HepG2 (cell line): ENCODE measurements around the gene ATG2A. TPM values are rescaled to one million over a fixed set of nuclear protein-coding genes. Genes with fewer than 3 reads are reported as not detected.

Source experiments
- DPF2 ChIP-seq: sonication (generic); formaldehyde crosslinking; IDR thresholded peaks from 2 replicates; pipeline ENCODE4 v1.4.0; 2020; ENCODE audit warnings: mild to moderate bottlenecking, low read depth, missing genetic modification reagents, borderline replicate concordance
- GATAD2A ChIP-seq: IDR thresholded peaks from 2 replicates; pipeline ENCODE4 v1.6.1; 2016
- HHEX ChIP-seq: IDR thresholded peaks from 2 replicates; pipeline ENCODE4 v1.6.1; 2016; ENCODE audit warnings: control low read depth
- JUND ChIP-seq: sonication (generic); formaldehyde crosslinking; IDR thresholded peaks from 2 replicates; pipeline ENCODE4 v1.8.0; 2022; ENCODE audit warnings: mild to moderate bottlenecking, missing genetic modification reagents
- KLF11 ChIP-seq: IDR thresholded peaks from 2 replicates; pipeline ENCODE4 v1.6.1; 2016; ENCODE audit warnings: missing compliant biosample characterization
- MEF2D ChIP-seq: sonication (generic); formaldehyde crosslinking; IDR thresholded peaks from 2 replicates; pipeline ENCODE4 v1.5.1; 2020; ENCODE audit warnings: mild to moderate bottlenecking, missing genetic modification reagents
- MIXL1 ChIP-seq: IDR thresholded peaks from 2 replicates; pipeline ENCODE4 v1.6.1; 2016
- NCOA5 ChIP-seq: sonication (generic); formaldehyde crosslinking; IDR thresholded peaks from 2 replicates; pipeline ENCODE4 v1.4.0; 2020; ENCODE audit warnings: missing genetic modification reagents
- NR2C2 ChIP-seq: sonication (generic); formaldehyde crosslinking; IDR thresholded peaks from 2 replicates; pipeline ENCODE4 v1.4.0; 2020; ENCODE audit warnings: missing genetic modification reagents, mild to moderate bottlenecking, moderate library complexity, borderline replicate concordance
- RARG ChIP-seq: sonication (generic); formaldehyde crosslinking; IDR thresholded peaks from 2 replicates; pipeline ENCODE4 v1.4.0; 2020; ENCODE audit warnings: low read depth, mild to moderate bottlenecking, missing genetic modification reagents
- TOE1 ChIP-seq: sonication (generic); formaldehyde crosslinking; IDR thresholded peaks from 2 replicates; pipeline ENCODE4 v1.4.0; 2020; ENCODE audit warnings: mild to moderate bottlenecking, missing genetic modification reagents
- ZBTB8A ChIP-seq: sonication (generic); formaldehyde crosslinking; IDR thresholded peaks from 2 replicates; pipeline ENCODE4 v1.4.0; 2020; ENCODE audit warnings: mild to moderate bottlenecking, low read depth, missing genetic modification reagents, borderline replicate concordance
- ZFP41 ChIP-seq: sonication (generic); formaldehyde crosslinking; IDR thresholded peaks from 2 replicates; pipeline ENCODE4 v1.4.0; 2020; ENCODE audit warnings: mild to moderate bottlenecking, missing genetic modification reagents, borderline replicate concordance
- ZNF205 ChIP-seq: IDR thresholded peaks from 2 replicates; pipeline ENCODE4 v1.6.1; 2018; ENCODE audit warnings: missing biosample characterization, missing genetic modification reagents
- ZNF33B ChIP-seq: sonication (generic); formaldehyde crosslinking; IDR thresholded peaks from 2 replicates; pipeline ENCODE4 v1.5.1; 2020; ENCODE audit warnings: mild to moderate bottlenecking, missing genetic modification reagents
- ZNF510 ChIP-seq: sonication (generic); formaldehyde crosslinking; IDR thresholded peaks from 2 replicates; pipeline ENCODE4 v1.4.0; 2020; ENCODE audit warnings: low read depth, mild to moderate bottlenecking, missing genetic modification reagents
- ZNF709 ChIP-seq: sonication (generic); formaldehyde crosslinking; IDR thresholded peaks from 2 replicates; pipeline ENCODE4 v1.5.0; 2020; ENCODE audit warnings: mild to moderate bottlenecking, missing genetic modification reagents
- ZNF782 ChIP-seq: sonication (generic); formaldehyde crosslinking; IDR thresholded peaks from 2 replicates; pipeline ENCODE4 v1.4.0; 2020; ENCODE audit warnings: missing genetic modification reagents, mild to moderate bottlenecking, borderline replicate concordance
- ZNF878 ChIP-seq: sonication (generic); formaldehyde crosslinking; IDR thresholded peaks from 2 replicates; pipeline ENCODE4 v1.8.1; 2023; ENCODE audit warnings: mild to moderate bottlenecking, missing genetic modification reagents, moderate library complexity
- ZNF883 ChIP-seq: sonication (generic); formaldehyde crosslinking; IDR thresholded peaks from 2 replicates; pipeline ENCODE4 v1.5.1; 2020; ENCODE audit warnings: mild to moderate bottlenecking, missing genetic modification reagents; ENCODE audit errors: not compliant biosample characterization
- polyA plus RNA-seq, 8 experiments: library from polyadenylated mRNA; depleted of rRNA in 3 of 8; stranded (reverse) in 7 of 8; unstranded in 1 of 8; fragments of >200 nt; fragmentation: Illumina TruSeq in 4 of 8; extraction: Trizol in 4 of 8; gene quantifications; 2 replicates each; pipeline versions ENCODE4 v1.2.1 to v1.2.3, GENCODE V29; 2011 to 2016; ENCODE audit warnings: low read depth in 4 of 8, missing spikeins in 1 of 8, mixed read lengths in 1 of 8; ENCODE audit not compliant: insufficient read depth in 1 of 8
- total RNA-seq, 5 experiments: library from RNA; depleted of rRNA; stranded (reverse); fragments of >200 nt; fragmentation: Illumina TruSeq; extraction: Trizol; gene quantifications; 2 replicates each; pipeline ENCODE4 v1.2.3, GENCODE V29; 2016; ENCODE audit warnings: low read depth in 1 of 5
- TF ChIP-seq, protein P1 (sequence below): sonication (generic); formaldehyde crosslinking; IDR thresholded peaks from 2 replicates; pipeline ENCODE4 v1.4.0; 2020; ENCODE audit warnings: missing genetic modification reagents
- TF ChIP-seq, protein P2 (sequence below): sonication (generic); formaldehyde crosslinking; conservative IDR thresholded peaks from 2 replicates; pipeline ENCODE4 v1.4.0; 2020; ENCODE audit warnings: missing genetic modification reagents
- TF ChIP-seq, protein P3 (sequence below): sonication (generic); formaldehyde crosslinking; IDR thresholded peaks from 2 replicates; pipeline ENCODE4 v1.8.1; 2023; ENCODE audit warnings: mild to moderate bottlenecking, missing genetic modification reagents
- TF ChIP-seq, protein P4 (sequence below): sonication (generic); formaldehyde crosslinking; IDR thresholded peaks from 2 replicates; pipeline ENCODE4 v1.8.1; 2023; ENCODE audit warnings: mild to moderate bottlenecking, inconsistent platforms, moderate library complexity, missing genetic modification reagents, borderline replicate concordance

ATG2A gene
- total and polyA plus RNA-seq, 2 of the 13 experiments (the other 11 are each of a cell fraction or from before 2014, with no cell fraction given): 6.7 to 8.0 TPM

DNA sequence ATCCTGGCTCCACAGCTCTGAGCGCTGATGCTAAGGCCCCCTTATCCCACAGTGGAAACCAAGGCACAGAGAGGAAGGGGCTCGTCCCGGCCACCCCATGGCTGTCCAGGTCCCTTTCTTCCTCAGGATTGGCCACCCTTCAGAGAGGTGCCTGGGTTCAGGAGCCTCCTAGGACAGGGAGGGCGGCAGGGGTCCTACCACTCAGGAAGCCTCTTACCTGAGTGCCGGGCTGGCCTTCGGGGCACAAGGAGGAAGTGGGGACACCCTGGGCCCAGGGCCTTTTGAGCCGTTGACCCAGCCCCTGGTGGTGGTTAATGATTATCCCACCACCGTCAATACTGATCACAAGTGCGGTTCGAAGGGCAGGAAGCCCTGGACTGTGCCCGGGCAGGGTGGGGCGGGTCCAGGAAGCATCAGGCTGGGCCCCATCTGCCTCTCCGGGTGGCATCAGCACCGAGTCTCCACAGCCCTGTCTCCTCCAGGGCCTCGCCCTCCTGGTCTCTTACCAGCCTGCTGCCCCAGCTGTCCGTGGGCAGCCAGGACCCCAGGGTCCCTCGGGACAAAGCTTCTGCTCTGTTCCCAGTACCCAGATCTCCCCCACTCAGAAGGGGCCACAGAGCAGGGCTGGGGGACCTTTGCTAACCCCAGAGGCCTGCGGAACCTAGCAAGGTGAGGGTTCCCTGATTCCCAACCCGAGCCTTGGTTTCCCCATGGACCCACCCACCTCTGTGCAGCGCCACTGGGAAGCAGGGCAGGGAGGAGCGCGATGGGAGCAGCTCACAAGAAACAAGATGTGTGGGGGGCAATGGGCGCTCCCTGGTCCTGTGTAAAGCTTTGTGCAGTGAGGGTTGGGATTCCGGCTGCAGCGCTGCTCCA is 23.6 kb downstream of the ATG2A start (continued):
- TF ChIP-seq RARG (no peak), ZNF878 (CRISPR knock-in tag) (0 out of 2 replicates have a peak, but pooled peaks have one; percentile 22), ZNF883 (no peak), ZFP41 (CRISPR knock-in tag) (no peak), TOE1 (no peak), ZNF33B (CRISPR knock-in tag) (0 out of 2 replicates have a peak, but pooled peaks have one; percentile 33), ZNF205 (CRISPR knock-in tag) (0 out of 2 replicates have a peak, but pooled peaks have one; percentile 37), GATAD2A (CRISPR knock-in tag) (peak; percentile 80), ZNF510 (CRISPR knock-in tag) (peak; percentile 88; the same call in 1 of the 2 replicates), ZNF782 (CRISPR knock-in tag) (no peak; the same call in 1 of the 2 replicates), ZBTB8A (CRISPR knock-in tag) (peak; percentile 82; the same call in 1 of the 2 replicates), JUND (no peak), NCOA5 (CRISPR knock-in tag) (no peak), MIXL1 (CRISPR knock-in tag) (peak; percentile 69), ZNF709 (CRISPR knock-in tag) (peak; percentile 87; the same call in 1 of the 2 replicates), KLF11 (CRISPR knock-in tag) (peak; percentile 54; the same call in 1 of the 2 replicates), NR2C2 (CRISPR knock-in tag) (peak; percentile 71), MEF2D (CRISPR knock-in tag) (peak; percentile 78; the same call in 1 of the 2 replicates), HHEX (CRISPR knock-in tag) (no peak), DPF2 (CRISPR knock-in tag) (peak; percentile 77)
- TF ChIP-seq, protein P1, sequence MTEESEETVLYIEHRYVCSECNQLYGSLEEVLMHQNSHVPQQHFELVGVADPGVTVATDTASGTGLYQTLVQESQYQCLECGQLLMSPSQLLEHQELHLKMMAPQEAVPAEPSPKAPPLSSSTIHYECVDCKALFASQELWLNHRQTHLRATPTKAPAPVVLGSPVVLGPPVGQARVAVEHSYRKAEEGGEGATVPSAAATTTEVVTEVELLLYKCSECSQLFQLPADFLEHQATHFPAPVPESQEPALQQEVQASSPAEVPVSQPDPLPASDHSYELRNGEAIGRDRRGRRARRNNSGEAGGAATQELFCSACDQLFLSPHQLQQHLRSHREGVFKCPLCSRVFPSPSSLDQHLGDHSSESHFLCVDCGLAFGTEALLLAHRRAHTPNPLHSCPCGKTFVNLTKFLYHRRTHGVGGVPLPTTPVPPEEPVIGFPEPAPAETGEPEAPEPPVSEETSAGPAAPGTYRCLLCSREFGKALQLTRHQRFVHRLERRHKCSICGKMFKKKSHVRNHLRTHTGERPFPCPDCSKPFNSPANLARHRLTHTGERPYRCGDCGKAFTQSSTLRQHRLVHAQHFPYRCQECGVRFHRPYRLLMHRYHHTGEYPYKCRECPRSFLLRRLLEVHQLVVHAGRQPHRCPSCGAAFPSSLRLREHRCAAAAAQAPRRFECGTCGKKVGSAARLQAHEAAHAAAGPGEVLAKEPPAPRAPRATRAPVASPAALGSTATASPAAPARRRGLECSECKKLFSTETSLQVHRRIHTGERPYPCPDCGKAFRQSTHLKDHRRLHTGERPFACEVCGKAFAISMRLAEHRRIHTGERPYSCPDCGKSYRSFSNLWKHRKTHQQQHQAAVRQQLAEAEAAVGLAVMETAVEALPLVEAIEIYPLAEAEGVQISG: peak; percentile 64
- TF ChIP-seq, protein P2, sequence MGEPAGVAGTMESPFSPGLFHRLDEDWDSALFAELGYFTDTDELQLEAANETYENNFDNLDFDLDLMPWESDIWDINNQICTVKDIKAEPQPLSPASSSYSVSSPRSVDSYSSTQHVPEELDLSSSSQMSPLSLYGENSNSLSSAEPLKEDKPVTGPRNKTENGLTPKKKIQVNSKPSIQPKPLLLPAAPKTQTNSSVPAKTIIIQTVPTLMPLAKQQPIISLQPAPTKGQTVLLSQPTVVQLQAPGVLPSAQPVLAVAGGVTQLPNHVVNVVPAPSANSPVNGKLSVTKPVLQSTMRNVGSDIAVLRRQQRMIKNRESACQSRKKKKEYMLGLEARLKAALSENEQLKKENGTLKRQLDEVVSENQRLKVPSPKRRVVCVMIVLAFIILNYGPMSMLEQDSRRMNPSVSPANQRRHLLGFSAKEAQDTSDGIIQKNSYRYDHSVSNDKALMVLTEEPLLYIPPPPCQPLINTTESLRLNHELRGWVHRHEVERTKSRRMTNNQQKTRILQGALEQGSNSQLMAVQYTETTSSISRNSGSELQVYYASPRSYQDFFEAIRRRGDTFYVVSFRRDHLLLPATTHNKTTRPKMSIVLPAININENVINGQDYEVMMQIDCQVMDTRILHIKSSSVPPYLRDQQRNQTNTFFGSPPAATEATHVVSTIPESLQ (CRISPR knock-in tag): no peak
- TF ChIP-seq, protein P3, sequence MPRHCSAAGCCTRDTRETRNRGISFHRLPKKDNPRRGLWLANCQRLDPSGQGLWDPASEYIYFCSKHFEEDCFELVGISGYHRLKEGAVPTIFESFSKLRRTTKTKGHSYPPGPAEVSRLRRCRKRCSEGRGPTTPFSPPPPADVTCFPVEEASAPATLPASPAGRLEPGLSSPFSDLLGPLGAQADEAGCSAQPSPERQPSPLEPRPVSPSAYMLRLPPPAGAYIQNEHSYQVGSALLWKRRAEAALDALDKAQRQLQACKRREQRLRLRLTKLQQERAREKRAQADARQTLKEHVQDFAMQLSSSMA: 0 out of 2 replicates have a peak, but pooled peaks have one; percentile 10
- TF ChIP-seq, protein P4, sequence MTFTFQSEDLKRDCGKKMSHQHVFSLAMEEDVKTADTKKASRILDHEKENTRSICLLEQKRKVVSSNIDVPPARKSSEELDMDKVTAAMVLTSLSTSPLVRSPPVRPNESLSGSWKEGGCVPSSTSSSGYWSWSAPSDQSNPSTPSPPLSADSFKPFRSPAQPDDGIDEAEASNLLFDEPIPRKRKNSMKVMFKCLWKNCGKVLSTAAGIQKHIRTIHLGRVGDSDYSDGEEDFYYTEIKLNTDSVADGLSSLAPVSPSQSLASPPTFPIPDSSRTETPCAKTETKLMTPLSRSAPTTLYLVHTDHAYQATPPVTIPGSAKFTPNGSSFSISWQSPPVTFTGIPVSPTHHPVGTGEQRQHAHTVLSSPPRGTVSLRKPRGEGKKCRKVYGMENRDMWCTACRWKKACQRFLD: no peak
